GM10266 (cell line): Measurements from ENCODE around the gene APBB2.
"Not testable (repeated sequence)": the region's sequence is repeated elsewhere in the genome, so short reads cannot be mapped to it uniquely, and the experiment has no call there.

Experiments used
- DNase-seq: peaks from one replicate; pipeline ENCODE4 v3.0.0; 2012; ENCODE audit errors: extremely low spot score
- TF ChIP-seq, protein P1 (sequence below): IDR thresholded peaks from 2 replicates; pipeline ENCODE4 v1.5.1; 2012; ENCODE audit warnings: mild to moderate bottlenecking, low read depth; ENCODE audit not compliant: control insufficient read depth, insufficient read depth; ENCODE audit errors: missing control alignments

Gene APBB2

DNA sequence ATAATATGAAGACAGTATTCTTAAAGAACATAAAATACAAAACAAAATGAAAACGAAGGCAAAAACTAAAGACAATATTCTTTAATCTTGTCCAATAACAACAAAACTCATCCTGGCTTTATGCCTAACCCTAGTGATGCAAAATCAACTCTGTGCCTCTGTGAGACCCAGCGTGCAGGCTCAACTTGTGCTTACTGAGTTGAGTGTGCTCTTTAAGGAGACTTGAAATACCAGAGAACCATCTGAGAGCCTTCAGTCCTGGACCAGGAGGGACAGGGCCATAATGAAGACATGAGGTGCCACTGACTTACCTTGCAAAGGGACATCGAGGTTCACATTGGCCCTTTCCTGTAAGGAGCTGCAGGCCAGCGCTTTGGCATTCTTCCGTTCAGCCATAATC is 387.5 kb downstream of the APBB2 start:
- no peak for DNase-seq
- TF ChIP-seq, protein P1, sequence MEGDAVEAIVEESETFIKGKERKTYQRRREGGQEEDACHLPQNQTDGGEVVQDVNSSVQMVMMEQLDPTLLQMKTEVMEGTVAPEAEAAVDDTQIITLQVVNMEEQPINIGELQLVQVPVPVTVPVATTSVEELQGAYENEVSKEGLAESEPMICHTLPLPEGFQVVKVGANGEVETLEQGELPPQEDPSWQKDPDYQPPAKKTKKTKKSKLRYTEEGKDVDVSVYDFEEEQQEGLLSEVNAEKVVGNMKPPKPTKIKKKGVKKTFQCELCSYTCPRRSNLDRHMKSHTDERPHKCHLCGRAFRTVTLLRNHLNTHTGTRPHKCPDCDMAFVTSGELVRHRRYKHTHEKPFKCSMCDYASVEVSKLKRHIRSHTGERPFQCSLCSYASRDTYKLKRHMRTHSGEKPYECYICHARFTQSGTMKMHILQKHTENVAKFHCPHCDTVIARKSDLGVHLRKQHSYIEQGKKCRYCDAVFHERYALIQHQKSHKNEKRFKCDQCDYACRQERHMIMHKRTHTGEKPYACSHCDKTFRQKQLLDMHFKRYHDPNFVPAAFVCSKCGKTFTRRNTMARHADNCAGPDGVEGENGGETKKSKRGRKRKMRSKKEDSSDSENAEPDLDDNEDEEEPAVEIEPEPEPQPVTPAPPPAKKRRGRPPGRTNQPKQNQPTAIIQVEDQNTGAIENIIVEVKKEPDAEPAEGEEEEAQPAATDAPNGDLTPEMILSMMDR = no peak

DNA sequence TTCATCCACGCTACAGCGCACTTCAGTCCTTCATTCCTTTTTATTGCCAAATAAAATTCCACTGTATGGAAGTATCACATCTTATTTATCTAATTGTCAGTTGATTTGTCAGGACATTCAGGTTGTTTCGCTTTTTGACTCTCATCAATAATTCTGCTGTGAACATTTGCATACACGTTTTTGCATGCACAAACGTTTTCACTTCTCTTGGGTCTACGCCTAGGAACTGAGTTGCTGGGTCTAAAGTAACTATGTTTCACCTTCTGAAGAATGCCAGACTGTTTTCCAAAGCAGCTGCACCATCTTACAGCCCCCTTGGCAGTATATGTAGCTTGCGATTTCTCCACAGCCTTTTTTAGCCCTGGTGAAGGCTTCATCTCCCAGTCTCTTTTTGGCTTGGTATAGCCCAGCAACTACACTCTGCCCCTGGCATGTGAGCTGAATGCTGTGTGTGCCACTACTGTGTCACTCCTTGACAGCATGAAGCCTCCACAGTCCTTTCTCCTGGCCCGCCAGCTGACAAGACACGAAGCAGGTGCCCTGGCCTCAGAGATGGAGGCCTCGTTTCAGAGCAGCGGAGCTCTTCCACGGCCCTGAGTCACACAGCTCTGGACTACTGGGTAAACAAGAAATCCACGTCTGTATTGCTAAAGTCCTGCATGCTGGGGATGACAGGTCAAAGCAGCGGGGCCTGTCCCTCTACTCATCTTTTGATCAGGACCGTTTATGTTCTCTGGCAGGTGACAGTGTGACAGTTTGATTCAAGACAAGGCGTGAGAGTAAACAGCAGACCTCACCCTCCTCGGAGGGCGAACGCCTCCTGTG is 389.1 kb downstream of the APBB2 start:
- DNase-seq = no peak
- TF ChIP-seq, protein P1 = no peak

DNA sequence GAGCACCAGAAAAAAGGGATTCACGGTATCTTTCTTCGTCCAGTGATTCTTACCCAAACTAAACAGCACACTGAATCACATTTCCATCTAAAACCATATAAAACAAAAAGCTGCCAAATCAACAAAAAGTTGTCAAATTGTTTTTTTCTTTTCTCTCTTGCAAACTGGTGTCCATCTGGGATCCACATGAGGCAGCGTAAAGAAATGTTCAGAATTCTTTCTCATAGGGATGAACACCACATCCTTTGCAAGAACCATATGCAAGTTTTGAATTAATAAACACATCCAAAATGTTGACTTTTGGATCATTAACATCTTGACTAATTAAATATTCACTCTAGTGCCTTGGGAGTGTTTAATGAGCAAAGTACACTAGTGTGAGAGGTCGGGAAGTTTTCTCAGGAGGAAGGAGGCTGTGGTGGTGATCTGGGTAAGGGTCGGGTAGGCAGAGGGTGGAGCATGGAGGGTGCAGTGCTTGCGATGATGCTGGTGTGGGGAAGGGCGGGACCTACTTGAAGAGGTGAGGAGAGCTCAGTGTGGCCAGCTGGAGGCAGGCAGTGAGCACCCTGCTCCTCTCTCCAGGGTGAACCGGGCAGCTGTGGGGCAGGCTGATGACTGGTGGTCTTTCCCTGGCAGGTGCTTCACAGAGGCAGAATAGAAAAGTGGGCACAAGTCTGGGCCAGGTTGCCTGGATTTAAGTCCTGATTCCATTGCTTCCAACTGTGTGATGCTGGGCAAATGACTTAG is 391.7 kb downstream of the APBB2 start:
- no peak for DNase-seq
- TF ChIP-seq, protein P1 = no peak

DNA sequence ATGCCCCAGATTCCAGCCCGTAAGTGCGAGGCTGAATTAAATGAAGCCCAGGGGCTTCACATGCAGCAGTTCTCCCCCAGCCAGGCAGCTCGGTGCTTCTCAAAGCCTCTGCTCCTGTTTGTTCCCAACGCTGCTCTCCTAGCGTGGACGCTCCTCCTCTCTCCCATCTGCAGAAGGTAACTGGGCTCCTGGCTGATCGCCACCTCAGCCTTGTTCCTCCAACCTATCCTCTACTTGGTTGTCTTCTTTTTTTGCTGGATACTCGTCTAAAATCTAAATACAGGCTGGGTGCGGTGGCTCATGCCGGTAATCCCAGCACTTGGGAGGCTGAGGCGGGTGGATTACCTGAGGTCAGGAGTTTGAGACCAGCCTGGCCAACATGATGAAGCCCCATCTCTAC is 394.2 kb downstream of the APBB2 start:
- DNase-seq = no peak
- TF ChIP-seq, protein P1 = no peak

DNA sequence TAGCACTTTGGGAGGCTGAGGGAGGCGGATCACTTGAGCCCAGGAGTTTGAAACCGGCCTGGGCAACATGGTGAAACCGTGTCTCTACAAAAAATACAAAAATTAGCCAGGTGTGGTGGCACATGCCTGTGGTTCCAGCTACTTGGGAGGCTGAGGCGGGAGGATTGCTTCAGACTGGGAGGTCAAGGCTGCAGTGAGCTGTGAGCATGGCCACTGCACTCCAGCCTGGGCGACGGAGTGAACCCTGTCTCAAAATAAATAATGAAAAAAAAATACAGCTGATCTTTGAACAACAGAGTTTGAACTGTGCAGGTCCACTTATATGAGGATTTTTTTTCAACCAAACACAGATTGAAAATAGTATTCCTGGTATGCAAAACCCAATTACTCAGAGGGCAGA is 397.2 kb downstream of the APBB2 start:
- DNase-seq = not testable (repeated sequence)

DNA sequence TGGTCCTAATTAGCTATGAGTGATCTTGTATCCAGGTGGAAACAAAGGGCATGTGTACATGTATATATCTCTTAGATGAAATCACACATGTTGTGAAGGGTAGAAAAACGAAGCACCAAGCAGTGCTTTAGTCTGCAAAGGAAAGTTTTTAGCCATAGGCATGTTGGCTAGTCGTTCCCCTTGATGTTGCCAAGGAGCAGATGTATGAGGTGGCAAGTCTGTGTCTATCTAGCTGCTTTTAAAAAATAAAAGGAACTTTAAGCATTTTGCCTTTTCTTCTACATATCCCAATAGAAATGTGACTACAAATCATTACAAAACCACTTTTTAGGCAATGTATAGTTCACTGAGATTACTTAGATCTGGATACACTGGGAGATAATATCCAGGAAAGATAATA is 401.5 kb downstream of the APBB2 start:
- TF ChIP-seq, protein P1 = no peak
- DNase-seq = no peak

DNA sequence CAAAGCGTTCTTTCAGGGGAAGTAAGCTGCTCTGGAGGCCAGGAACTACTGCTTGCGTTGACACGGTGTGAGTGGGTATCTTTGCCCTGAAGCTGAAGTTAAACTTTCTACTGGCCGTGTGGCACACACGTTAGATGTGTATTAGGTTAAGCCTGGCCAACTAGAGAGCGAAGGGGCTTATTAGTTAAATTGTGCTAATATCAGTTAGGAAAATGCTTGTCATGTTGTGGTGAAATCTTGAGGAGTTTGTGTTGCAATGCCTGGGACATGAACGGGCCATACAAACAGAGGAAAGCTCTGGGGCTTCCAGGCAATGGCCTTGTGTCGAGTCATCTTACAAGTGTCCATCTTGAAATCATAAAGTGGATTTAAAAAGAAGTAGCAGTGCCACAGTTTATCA is 402.0 kb downstream of the APBB2 start:
- DNase-seq = no peak
- TF ChIP-seq, protein P1 = no peak

DNA sequence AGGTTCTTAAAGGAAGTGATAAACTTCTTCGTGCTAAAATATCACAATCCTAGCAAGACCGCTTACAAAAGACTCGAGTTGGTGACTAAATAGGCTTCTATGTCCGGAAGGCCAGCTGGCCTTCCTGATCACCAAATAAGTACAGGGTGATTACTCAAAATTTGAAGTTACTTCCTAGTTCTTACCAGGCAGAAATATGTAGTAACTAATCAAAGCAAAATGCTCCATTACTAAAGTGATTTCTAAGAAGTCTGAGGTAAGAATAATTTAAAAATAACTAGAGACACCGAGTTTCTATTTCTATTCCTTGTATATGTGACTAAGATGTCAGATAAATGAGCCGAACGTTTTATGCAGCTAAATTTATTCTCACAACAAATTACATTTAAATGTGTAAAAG is 402.4 kb downstream of the APBB2 start:
- DNase-seq = no peak
- TF ChIP-seq, protein P1 = no peak
